MM.1S (cell line): ENCODE results near the gene GOLGA3.

Source experiments
- EZH2 ChIP-seq: fragments of 300-600 bp; sonication (generic); optimal IDR thresholded peaks from 2 replicates; pipeline ENCODE3; 2017; ENCODE audit warnings: low read depth, mild to moderate bottlenecking, antibody characterized with exemption, low read length, mixed read lengths
- TF ChIP-seq, protein P1 (sequence below): fragments of 300-600 bp; sonication (generic); IDR thresholded peaks from 2 replicates; pipeline ENCODE4 v1.5.1; 2016; ENCODE audit warnings: antibody characterized with exemption, low read length, mixed read lengths

DNA sequence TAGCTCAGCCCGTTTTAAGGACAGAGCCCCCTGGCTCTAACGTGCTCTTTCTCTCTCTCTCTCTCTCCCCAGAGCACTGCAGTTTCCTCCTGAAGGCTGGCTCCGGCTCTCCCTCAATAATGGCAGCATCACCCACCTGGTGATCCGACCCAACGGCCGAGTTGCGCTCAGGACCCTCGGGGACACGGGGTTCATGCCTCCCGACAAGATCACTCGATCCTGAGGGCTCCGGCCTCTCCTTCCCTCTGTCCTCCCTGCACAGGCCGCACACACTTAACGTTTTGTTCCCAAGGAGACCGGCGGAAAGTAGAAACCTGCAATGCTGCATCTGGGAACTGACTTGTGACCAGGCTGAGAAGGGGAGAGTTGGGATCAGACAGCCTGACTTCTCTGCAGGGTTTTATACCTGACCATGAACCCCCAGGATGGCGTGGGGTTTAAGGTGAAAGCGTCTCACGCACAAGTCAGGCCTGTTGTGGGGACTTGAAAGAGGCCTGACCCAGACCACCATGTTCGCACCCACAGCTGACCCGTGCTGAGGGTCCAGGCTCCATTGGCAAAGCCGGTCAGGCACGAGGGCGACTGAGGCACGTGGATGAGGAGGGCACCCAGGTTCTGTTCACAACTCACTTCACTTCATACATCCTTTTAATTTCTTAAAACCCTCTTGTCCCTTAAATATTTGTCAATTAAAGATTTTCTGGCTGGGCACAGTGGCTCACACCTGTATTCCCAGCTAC lies 107.9 kb downstream of the GOLGA3 start:
- no peak for TF ChIP-seq EZH2
- TF ChIP-seq, protein P1, sequence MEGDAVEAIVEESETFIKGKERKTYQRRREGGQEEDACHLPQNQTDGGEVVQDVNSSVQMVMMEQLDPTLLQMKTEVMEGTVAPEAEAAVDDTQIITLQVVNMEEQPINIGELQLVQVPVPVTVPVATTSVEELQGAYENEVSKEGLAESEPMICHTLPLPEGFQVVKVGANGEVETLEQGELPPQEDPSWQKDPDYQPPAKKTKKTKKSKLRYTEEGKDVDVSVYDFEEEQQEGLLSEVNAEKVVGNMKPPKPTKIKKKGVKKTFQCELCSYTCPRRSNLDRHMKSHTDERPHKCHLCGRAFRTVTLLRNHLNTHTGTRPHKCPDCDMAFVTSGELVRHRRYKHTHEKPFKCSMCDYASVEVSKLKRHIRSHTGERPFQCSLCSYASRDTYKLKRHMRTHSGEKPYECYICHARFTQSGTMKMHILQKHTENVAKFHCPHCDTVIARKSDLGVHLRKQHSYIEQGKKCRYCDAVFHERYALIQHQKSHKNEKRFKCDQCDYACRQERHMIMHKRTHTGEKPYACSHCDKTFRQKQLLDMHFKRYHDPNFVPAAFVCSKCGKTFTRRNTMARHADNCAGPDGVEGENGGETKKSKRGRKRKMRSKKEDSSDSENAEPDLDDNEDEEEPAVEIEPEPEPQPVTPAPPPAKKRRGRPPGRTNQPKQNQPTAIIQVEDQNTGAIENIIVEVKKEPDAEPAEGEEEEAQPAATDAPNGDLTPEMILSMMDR = no peak
